ENCODE measurements around the gene FAM171A1.

DNA sequence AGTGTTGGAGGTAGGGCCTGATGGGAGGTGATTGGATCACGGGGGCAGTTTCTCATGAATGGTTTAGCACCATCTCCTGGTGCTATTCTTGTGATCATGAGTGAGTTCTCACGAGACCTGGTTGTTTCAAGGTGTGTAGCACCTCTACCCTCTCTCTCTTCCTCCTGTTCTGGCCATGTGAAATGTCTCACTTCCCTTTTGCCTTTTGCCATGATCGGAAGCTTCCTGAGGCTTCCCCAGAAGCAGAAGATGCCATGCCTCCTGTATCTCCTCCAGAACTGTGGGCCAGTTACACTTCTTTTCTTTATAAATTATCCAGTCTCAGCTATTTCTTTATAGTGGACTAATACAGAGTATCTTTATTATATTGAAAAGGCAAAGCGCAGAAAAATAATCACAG lies 90.1 kb downstream of the FAM171A1 start:
- TF ChIP-seq, protein P1, sequence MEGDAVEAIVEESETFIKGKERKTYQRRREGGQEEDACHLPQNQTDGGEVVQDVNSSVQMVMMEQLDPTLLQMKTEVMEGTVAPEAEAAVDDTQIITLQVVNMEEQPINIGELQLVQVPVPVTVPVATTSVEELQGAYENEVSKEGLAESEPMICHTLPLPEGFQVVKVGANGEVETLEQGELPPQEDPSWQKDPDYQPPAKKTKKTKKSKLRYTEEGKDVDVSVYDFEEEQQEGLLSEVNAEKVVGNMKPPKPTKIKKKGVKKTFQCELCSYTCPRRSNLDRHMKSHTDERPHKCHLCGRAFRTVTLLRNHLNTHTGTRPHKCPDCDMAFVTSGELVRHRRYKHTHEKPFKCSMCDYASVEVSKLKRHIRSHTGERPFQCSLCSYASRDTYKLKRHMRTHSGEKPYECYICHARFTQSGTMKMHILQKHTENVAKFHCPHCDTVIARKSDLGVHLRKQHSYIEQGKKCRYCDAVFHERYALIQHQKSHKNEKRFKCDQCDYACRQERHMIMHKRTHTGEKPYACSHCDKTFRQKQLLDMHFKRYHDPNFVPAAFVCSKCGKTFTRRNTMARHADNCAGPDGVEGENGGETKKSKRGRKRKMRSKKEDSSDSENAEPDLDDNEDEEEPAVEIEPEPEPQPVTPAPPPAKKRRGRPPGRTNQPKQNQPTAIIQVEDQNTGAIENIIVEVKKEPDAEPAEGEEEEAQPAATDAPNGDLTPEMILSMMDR (optimal IDR thresholded peaks at IDR 0.05 in 1 of 3, IDR thresholded peaks at IDR 0.05 in 1 of 3, conservative IDR thresholded peaks at IDR 0.05 in 1 of 3; ENCODE audit: extremely low read depth in 1 of 3, insufficient read depth in 2 of 3, low read length in 3 of 3) = no peak
- TF ChIP-seq EZH2 (IDR thresholded peaks at IDR 0.05; ENCODE audit: low read length) = no peak
